Measurements from ENCODE around the gene COL27A1.
"Not testable (repeated sequence)": the region's sequence is repeated elsewhere in the genome, so short reads cannot be mapped to it uniquely, and the experiment has no call there.

DNA sequence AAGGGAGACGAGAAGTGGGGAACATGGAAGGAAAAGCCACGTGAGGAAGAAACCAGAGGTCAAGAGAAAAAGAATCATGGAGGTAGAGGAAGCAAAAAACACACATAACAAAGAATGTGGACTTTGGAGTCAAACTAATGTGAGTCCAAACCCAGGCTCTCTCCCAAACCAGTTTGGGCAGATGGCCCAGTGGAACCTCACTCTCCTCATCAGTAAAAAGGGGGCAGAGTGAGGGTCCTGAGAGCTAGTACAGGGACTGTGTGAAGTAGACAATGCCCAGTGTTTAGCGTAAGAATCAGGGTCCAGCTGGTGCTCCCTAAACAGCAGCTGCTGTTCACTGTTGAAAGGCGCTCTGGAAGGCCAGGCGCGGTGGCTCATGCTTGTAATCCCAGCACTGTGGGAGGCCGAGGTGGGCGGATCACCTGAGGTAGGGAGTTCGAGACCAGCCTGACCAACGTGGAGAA lies 173.1 kb downstream of the COL27A1 start:
- not testable (repeated sequence) for TF ChIP-seq ZNF658 (tag by site-specific recombination; IDR thresholded peaks at IDR 0.05); CTCF (tag by site-specific recombination; IDR thresholded peaks at IDR 0.05); KLF10 (tag by site-specific recombination; IDR thresholded peaks at IDR 0.05); GLIS2 (tag by site-specific recombination; IDR thresholded peaks at IDR 0.05); ZBTB17 (tag by site-specific recombination; IDR thresholded peaks at IDR 0.05); ZNF404 (tag by site-specific recombination; IDR thresholded peaks at IDR 0.05); ZNF274 (IDR thresholded peaks at IDR 0.05; ENCODE audit: low read length); ZNF274 (tag by site-specific recombination; IDR thresholded peaks at IDR 0.05; ENCODE audit: borderline replicate concordance)

Measured in HEK293 (cell line).